Stomach (tissue), 9 donors: ENCODE data around the gene IFIH1. TPM values are rescaled to one million over a fixed set of nuclear protein-coding genes. Genes with fewer than 3 reads are reported as not detected.

Source experiments
- DNase-seq, 2 donors: peaks; one replicate each; pipeline versions ENCODE4 v3.0.0 to v3.0.0-alpha.2; 2013 to 2019
- H3K27ac ChIP-seq, 5 donors: fragments of 200-600 bp in 4 of 5; sonication (generic) in 4 of 5; one replicate each; pipeline ENCODE4 v1.5.1; 2013 to 2019; ENCODE audit warnings: mild to moderate bottlenecking in 1 of 5, moderate library complexity in 1 of 5
- H3K27me3 ChIP-seq, 3 donors: fragments of 200-600 bp; sonication (generic); one replicate each; pipeline ENCODE4 v1.5.1; 2017 to 2019; ENCODE audit warnings: mixed run types in 1 of 3
- H3K36me3 ChIP-seq, 4 donors: fragments of 200-600 bp; sonication (generic); 1 replicate in 3 of 4; 2 replicates in 1 of 4; pipeline ENCODE4 v1.5.1; 2016 to 2019
- H3K4me1 ChIP-seq, 4 donors: fragments of 200-600 bp; sonication (generic); one replicate each; pipeline ENCODE4 v1.5.1; 2016 to 2019
- H3K4me3 ChIP-seq, 4 donors: fragments of 200-600 bp; sonication (generic) in 3 of 4; one replicate each; pipeline ENCODE4 v1.5.1; 2016 to 2019; ENCODE audit warnings: mild to moderate bottlenecking in 1 of 4
- H3K9me3 ChIP-seq, 4 donors: fragments of 200-600 bp; sonication (generic); one replicate each; pipeline ENCODE4 v1.5.1; 2016 to 2019
- CTCF ChIP-seq, 7 experiments: fragments of 450-650 bp in 4 of 7; fragments of 200-600 bp in 3 of 7; sonication (generic) in 3 of 7; IDR thresholded peaks; one replicate each; pipeline ENCODE4 v1.5.1; 2016 to 2019; ENCODE audit warnings: antibody characterized with exemption in 7 of 7, control low read depth in 2 of 7, mild to moderate bottlenecking in 1 of 7
- EP300 ChIP-seq: sonication (generic); formaldehyde crosslinking; IDR thresholded peaks from one replicate; pipeline ENCODE4 v1.6.1; 2017; ENCODE audit warnings: antibody characterized with exemption
- POLR2A ChIP-seq, 4 donors: fragments of 450-650 bp; IDR thresholded peaks; one replicate each; pipeline ENCODE4 v1.6.1; 2016; ENCODE audit warnings: antibody characterized with exemption in 4 of 4, control low read depth in 2 of 4, mild to moderate bottlenecking in 1 of 4, moderate library complexity in 1 of 4
- POLR2AphosphoS5 ChIP-seq, 3 donors: sonication (generic); formaldehyde crosslinking; IDR thresholded peaks; one replicate each; pipeline ENCODE4 v1.6.1; 2016; ENCODE audit warnings: antibody characterized with exemption in 3 of 3
- WGBS, 5 donors: extraction: QIAGEN DNeasy Blood & Tissue Kit in 3 of 5; methylation state at CpG; one replicate each; pipeline versions ENCODE4 v1.1.5 to v1.1.7; 2013 to 2018; 5-methylcytosine and 5-hydroxymethylcytosine counted together
- intact Hi-C: fragments of 100-400 bp; cut with DNase I; formaldehyde crosslinking; loops from one replicate; pipeline ENCODE4 v1.15.1; 2023; ENCODE audit warnings: low total_unique reads
- polyA plus RNA-seq, 3 donors: library from polyadenylated mRNA; stranded (reverse); fragments of 200-250 nt; gene quantifications; one replicate each; pipeline ENCODE4 v1.2.3, GENCODE V29; 2013
- total RNA-seq, 5 donors: library from RNA; depleted of rRNA; stranded (reverse); fragments of >200 nt; gene quantifications; one replicate each; pipeline versions ENCODE4 v1.1.0 to v1.2.3, GENCODE V29; 2014 to 2016
- donor health status: healthy with polysubstance abuse.
- donor health status: Bipolar disorder and iron deficiency.
- donor health status: healthy.

The IFIH1 gene
- total and polyA plus RNA-seq, 8 donors: 2.6 to 37.5 (median 10.1) TPM

GRCh38 chr2:162295009-162295408 is 23.5 kb downstream of the IFIH1 start:
- Histone ChIP-seq H3K9me3 (no peaks in the 10 kb centered on the region), H3K27ac (no peak overlapping the region), H3K4me1 (peaks cover 0 to 41% (median 12%) of the 10 kb centered on the region in 4 donors), H3K36me3 (peaks cover 0 to 30% (median 9%) of the 10 kb centered on the region in 4 donors), H3K27me3 (no peaks in the 10 kb centered on the region), H3K4me3 (no peak overlapping the region)
- 89 to 98% (median 93%) methylated on average over 2 of the region's 2 CpGs for WGBS, 5 donors
- TF ChIP-seq CTCF (IDR thresholded peaks at IDR 0.05): no peak
- TF ChIP-seq EP300: no peak
- no peak for TF ChIP-seq POLR2AphosphoS5 (IDR thresholded peaks at IDR 0.05)
- TF ChIP-seq POLR2A (IDR thresholded peaks at IDR 0.05): no peak
- no peak for DNase-seq
- intact Hi-C loops: loop anchor here (5.0 kb wide), 1 partner anchor 73 kb away; no protein-coding TSS in a partner anchor

- WGBS, 5 donors: 38 to 56% (median 41%) methylated on average over 2 of the region's 2 CpGs
- Histone ChIP-seq H3K4me3 (no peak overlapping the region), H3K27me3 (no peaks in the 10 kb centered on the region), H3K9me3 (no peaks in the 10 kb centered on the region), H3K4me1 (peaks cover 0 to 45% (median 15%) of the 10 kb centered on the region in 4 donors), H3K36me3 (peaks cover 0 to 19% (median 3%) of the 10 kb centered on the region in 4 donors), H3K27ac (no peak overlapping the region)
- DNase-seq: no peak
- TF ChIP-seq CTCF (IDR thresholded peaks at IDR 0.05) (no peak), POLR2AphosphoS5 (IDR thresholded peaks at IDR 0.05) (no peak), EP300 (no peak), POLR2A (IDR thresholded peaks at IDR 0.05) (no peak)
- intact Hi-C loops: no loop called here
These were observed 25.2 kb downstream of the IFIH1 start for GRCh38 chr2:162293122-162293786.

GRCh38 chr2:162291748-162292147 is 26.7 kb downstream of the IFIH1 start:
- DNase-seq: no peak
- H3K36me3 ChIP-seq: peaks cover 0 to 34% (median 18%) of the 10 kb centered on the region in 4 donors
- WGBS, 5 donors: 34 to 61% (median 47%) methylated on average over 3 of the region's 3 CpGs
- no peaks in the 10 kb centered on the region for H3K27me3 ChIP-seq
- H3K4me3 ChIP-seq: no peak overlapping the region
- no peak overlapping the region for H3K27ac ChIP-seq
- TF ChIP-seq POLR2A (IDR thresholded peaks at IDR 0.05) (no peak), CTCF (IDR thresholded peaks at IDR 0.05) (no peak), EP300 (no peak), POLR2AphosphoS5 (IDR thresholded peaks at IDR 0.05) (no peak)
- intact Hi-C loops: no loop called here
- peaks cover 0 to 38% (median 15%) of the 10 kb centered on the region in 4 donors for H3K4me1 ChIP-seq
- no peaks in the 10 kb centered on the region for H3K9me3 ChIP-seq

DNA sequence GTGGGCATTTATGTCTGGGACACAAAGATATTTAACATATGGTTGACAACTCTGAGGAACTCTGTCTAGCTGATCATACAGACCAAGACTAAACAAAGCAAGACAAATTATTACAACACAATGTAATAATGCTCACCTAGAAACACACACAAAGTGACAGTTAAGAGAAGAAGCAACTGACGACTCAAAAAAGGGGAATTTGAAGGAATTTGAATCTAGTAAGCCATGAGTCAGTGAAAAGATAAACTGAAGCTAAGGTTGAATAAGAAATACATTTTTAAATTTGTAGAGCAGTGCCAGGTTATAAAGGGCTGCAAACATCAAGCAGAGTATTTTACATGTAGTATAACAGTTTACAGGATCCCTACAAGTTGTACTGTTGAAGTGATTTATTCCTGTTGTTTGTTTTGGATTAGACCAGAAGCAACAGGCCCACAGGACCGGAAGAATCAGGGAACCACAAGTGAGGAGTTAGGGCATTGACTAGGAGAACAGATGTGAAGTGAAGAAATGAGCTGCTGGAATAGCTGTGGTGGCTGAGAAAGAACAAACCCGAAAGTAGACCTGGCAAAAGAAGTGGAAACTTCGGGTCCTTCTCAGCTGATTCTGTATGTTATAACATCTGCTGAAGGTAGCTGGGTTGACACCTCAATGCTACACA is 35.6 kb downstream of the IFIH1 start:
- Histone ChIP-seq H3K27ac (no peak overlapping the region), H3K9me3 (no peaks in the 10 kb centered on the region), H3K27me3 (no peaks in the 10 kb centered on the region), H3K4me3 (no peak overlapping the region), H3K4me1 (no peaks in the 10 kb centered on the region), H3K36me3 (peaks cover 0 to 86% (median 79%) of the 10 kb centered on the region in 4 donors)
- WGBS, 5 donors: 65 to 84% (median 76%) methylated on average over 4 of the region's 4 CpGs
- DNase-seq: no peak
- intact Hi-C loops: no loop called here
- TF ChIP-seq POLR2AphosphoS5 (IDR thresholded peaks at IDR 0.05) (no peak), CTCF (IDR thresholded peaks at IDR 0.05) (no peak), EP300 (no peak)
